GM18519 (cell line): Measurements from ENCODE around the gene ZBTB7C.
"Not testable (repeated sequence)": the region's sequence is repeated elsewhere in the genome, so short reads cannot be mapped to it uniquely, and the experiment has no call there.

Experiments
- ATAC-seq: cut with Tn5 transposase; IDR thresholded peaks from one replicate; pipeline ENCODE4 v1.9.1; 2021; ENCODE audit warnings: mild to moderate bottlenecking, moderate library complexity; ENCODE audit not compliant: unreplicated experiment, low FRiP score

The ZBTB7C gene

DNA sequence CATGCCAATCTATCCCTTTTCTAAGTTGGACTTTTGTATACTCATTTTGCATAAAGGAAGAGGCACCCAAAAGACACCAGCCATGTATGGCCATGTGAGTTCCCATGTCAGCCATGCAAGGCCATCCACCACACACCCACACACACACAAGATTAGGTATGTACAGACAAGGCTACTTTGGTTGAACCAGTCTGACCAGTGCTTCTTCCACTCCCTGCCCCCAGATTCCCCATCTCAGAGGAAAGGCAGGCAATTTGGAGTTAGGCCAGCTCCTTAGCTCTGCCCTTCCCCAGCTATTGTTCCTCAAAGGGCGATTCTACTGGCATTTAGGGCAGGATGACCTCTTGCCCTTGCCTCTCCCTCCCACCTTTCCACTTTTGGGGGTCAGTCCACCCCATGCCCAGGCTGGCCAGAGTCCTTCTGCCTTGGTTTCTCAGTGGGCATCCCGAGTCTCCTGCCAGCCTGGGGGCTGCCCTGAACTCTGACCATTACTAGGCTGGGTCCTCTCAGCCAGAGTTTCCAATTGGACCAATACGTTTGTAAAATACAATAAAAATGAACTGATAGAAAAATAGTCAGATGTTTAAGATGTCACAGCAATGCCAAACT, 101.1 kb downstream of the ZBTB7C start:
- ATAC-seq: no peak

DNA sequence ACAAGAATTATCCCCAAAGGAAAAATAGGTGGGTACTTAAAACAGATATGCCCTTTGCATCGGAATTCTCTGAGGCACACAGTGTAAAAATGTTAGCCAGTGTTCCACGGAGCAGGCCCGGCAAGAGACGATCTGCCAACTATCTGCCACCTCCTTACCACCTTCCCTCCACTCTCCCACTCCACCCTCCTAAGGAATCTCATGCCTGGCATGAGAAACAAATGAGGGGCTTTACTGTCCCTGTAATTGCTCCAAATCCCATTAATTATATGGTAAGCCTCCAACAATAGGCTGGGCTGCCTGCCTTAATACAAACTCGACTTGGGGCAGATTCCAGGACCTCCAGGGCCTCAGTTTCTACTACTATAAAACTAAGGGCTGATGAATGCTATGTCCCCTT, 102.3 kb downstream of the ZBTB7C start:
- no peak for ATAC-seq

DNA sequence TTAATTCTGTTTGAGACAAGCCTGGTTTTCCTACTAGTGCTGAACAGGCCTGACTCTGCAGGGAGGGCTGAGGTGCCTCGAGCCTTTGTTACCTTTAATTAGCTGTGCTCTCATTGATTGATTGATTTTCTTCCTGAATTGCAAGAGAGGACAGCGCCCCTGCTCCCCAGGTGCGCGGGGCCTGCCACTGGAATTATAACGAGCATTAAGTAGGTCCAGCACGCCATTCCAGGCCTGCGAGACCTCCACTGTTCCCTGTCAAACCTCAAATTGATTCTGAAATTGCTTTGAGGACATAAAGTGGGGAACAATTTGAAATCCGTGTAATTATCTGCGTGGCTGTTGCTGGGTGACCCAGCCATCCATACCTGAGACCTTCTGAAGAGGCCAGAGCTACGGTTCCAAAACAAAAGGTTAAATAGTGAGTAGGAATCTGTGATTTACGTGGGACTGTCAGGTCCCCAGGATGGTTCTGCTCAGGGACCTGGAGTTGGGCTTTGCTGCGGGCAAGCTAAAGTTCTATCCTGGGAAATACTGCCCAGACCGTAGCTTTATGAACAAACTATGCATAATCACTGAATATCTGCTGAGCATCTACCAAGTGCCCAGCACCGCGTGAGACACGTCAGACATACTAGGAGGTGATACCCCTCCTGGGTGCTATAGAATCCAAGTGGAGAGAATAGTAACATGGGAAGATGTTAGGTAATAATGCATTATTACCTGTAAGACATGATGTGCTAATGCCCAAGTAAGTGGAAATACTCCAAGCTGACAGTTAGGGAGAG, 104.1 kb downstream of the ZBTB7C start:
- ATAC-seq: no peak

DNA sequence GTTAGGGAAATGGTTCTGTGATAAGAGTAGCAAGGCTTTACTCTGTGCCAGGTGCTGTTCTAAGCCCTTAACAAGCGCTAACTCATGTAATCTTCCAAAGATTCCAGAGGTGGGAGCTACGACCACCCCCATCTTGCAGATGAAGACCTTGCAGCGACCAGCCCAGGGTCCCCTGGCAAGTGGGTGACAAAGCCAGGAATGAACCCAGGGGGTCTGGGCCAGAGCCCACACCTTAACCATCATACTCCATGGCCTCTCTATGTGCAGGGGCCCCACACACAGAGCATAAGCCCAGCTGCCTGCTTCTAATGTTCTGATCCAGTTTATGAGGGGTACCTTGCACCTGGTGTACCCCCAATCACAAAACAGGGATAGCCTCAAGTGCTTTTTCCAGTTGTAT, 105.3 kb downstream of the ZBTB7C start:
- no peak for ATAC-seq

DNA sequence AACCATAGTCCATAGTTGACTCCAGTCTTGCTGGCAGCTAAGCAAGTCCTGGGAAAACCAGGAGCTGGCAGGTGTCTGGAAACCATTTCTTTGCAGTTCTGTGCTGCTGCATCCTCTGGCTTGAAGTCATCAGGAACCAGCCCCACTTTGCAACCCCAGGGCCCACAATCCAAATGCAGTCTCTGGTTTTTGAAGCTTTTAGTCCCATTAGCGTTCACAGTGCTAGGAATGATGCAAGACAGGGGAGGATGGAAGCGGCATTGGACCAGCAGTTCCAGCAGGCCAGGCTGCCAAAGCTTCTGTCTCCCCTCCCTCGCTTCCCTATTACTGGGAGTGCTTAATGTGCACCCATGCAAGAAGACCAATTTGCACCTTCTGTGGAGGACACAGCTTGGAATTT, 106.4 kb downstream of the ZBTB7C start:
- ATAC-seq: no peak

DNA sequence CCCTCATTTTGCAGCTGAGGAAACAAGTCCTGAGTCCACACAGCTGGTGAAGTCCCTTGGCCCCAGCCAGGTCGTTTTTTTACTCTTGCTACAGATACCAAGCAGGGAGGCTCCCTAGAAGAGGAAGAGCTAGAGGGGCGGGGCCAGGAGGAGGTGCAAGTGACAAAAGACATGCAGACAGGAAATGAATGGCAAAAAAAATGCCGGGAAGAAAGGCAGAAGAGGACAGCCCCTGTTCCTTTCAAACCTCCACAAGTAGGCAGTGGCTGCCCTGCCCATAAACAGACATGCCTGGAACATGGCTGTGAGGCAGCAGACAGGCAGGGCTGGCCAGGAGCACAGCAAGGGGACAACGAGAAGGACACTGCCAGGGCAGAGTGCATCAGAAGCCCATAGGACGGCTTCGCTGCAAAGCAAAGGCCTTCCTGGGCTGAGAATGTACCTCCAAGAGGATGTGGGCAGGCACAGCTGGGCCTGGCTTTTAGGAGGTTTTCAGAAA, 108.7 kb downstream of the ZBTB7C start:
- no peak for ATAC-seq

DNA sequence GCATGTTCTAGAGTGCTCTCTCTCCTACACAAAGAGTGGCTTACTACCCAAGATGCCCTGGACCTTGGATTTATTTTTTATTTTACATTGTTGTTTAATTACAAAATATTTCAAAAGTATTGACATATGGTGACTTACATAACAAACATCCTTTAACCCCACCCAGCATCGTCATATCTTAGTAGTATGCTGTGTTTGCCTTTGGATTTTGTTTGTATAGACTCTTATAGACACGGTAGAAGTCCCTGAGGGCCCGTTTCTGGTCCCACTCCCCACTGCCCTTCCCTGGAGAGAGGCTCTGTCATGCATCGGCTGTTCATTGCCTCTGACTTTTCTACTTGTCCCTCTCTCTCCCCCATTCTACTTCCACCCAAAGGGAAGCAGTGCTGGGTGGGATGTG, 112.0 kb downstream of the ZBTB7C start:
- ATAC-seq: no peak

DNA sequence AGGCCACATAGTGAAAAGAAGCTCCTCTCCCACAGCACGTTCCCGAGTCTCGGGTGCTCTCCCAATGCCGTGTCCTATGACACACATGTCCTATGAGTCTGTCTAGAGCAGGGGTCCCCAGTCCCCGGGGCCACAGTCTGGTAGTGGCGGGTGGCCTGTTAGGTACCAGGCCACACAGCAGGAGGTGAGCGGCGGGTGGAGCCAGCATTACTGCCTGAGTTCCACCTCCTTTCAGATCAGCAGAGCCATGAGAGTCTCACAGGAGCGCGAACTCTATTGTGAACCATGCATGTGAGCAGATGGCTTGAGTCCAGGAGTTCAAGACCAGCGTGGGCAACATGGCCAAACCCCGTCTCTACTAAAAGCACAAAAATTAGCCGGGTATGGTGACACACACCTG, 112.6 kb downstream of the ZBTB7C start:
- no peak for ATAC-seq

DNA sequence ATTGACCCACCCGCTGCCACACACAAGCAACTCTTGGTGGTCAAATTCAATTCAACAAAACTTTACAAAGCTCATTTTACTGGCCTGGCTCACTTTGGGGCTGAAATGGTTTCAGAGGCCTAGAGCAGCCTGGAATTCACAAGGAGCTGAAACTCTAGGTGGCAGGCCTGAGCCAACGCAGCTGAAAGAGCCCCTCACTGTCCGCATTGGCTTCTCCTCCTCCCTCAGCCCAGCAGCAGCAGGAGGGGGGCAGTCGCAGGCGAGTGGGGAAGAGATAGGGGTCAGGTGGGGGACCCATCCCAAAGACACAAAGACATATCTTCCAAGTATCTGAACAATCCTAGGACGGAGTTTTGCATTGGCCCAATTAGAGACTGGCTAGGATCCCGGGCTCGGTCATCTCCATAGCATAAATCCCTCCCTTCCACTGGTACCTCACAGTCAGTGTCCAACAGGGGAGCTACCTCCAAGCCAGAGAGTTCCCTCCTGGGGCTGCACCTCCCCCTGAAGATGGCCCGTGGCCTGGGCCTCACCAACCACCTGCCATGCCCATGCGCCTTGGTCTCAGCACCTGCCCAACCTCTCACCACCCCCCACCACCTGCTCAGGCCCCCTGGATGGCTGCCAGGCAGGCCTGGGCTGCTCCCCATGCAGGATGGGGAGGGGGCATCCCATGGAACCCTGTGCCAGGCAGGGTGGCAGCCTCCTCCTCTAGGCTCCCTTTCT, 113.4 kb downstream of the ZBTB7C start:
- ATAC-seq: no peak

DNA sequence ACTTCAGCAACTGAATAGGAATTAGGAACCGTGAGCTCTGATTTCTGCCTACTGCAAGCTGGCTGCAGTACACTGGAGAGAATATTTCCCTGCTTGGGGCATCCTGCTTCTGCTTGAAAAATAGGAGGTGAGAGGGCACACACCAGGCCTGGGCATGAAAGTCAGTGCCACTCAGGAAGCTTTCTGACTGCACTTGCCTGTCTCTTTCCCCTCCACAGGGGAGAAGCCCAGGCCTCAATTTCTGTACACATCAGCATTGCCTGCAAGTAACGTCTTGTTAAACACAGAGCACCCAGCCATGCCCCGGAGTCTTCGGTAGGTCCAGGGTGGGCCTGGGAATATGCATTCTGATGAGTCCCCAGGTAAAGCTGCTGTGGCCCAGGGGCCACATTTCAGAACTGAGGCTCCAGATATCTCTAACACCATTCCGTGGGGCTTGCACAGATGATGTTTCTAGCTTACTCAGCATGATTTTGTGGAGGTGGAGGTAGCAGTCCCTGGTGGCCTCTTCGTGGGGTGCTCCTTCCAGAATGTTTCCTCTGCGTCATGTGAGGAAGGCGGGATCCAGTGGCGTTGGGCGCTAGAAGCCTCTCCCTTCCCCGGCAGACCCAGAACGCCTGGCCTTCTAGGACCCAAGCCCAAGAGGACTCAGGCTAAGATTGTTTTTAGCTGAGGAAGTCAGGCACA, 114.1 kb downstream of the ZBTB7C start:
- no peak for ATAC-seq

DNA sequence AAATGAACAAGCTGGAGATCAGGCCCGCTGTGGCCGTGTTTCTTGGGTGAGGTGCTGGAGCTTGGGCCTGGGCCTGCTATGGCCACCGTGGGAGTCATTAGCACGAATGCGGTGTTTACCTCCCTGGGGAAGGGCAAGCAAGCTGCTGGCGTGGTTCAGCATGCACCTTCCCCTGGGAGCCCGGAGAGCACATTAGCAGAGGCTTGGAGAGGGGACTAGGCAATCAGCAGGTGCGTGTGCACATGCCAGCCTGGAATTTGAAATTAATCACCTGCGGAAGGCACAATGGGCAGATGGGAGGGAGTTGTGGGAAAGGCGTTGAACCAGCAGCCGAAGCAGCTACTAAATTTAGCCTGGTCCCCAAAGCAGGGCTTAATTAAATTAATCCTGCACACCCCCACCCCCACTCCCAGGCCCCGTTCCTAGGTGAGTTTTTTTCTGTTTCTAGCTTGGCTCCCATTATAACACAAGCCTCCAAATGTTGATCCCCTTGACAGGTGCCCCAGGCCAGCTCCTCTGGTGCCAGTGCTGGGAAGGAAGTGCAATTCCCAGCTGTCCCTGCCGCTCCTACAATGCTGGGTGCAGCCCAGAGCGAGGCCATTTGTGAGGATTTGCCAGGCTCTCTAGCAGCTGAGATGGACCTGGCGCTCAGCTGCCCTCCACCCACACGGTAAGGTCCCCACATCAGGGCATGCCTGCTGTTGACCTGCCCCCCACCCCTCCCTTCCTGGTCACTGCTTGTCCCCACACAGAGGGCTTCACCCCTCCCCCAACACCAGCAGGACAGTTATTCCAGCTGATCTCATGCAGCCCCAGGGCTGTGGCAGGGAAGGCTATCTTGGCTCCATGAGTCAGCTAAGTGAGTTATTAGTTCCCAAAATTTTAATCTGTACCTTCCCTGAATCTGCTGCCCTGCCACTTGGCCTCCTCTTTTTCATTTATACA, 115.0 kb downstream of the ZBTB7C start:
- no peak for ATAC-seq

DNA sequence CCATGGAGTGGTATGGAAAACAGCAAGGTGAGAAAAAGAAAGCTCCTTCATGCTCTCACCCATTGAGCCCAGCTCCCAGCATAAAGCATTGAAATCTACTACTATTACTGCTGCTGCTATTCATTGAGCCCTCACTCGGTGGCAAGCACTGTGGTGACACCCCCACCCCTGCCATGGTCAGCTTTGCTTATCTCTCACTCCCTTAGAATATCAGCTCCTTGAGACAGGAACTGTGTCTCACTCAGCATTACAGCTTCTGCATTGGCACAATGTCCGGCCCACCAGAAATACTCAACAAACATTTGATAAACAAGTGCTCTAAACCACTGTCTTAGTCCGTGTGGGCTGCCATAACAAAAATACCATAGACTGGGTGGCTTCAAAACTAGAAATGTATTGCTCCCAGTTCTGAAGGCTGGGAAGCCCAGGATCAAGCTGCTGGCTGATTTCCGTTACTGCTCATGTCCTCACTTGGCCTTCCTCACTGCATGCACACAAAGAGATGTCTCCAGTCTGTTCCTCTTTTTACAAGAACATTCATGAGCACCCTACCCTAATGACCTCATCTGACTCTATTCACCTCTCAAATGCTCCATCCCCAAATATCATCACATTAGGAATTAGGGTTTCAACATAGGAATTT, 116.3 kb downstream of the ZBTB7C start:
- no peak for ATAC-seq

DNA sequence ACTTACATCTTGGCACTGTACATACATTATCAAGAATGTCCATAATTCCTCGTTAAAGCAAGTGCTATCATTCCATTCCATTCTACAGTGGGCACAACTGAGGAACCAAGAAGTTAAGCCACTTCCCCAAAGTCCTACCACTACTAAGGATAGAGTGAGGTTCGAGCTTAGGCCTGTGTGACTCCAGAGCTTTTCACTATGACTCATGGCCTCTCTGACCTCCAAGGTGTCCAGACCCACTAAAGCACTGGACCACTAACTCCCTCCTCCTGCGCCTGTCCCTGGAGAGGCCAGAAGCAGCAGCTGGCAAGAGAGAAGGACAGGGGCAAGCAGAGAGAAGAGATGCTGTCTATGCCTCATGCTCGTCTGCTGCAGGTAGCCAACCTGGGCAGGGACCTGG, 117.0 kb downstream of the ZBTB7C start:
- no peak for ATAC-seq

DNA sequence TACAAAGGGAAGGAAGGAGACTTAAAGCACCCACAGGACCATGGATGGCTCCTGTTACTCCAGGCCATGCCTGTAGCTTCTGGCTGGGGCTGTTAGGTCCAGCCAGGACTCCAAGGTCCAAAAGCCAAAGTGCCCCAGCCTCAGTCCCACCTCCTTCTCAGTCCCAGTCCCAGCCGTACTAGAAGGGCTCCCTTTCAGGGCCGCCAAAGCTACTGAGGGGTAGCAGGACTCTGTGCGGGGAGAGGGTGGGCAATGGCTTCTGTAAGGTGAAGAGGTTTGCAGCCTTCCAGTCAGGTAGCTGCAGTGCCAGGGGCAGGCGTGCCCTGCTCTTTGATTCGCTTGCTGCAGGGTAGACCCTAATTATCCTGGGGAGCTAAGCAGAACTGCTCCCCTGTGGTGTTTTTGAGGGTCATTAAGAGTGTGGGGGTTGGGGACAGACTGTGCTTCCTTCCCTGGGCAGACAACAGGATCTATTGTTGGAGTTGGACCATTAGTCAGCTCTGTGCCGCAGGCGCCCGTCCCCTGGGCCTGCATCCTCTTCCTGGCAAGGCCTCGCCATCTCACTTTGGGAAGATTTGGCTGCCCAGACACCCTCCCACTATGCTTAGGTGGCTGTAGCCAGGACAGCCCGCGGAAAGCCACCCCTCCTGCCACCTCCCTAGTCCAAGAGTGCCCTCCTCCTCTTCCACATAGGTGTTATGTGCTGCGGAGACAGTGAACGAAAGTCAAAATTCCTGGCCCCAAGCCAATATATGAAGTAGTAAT, 118.8 kb downstream of the ZBTB7C start:
- no peak for ATAC-seq

DNA sequence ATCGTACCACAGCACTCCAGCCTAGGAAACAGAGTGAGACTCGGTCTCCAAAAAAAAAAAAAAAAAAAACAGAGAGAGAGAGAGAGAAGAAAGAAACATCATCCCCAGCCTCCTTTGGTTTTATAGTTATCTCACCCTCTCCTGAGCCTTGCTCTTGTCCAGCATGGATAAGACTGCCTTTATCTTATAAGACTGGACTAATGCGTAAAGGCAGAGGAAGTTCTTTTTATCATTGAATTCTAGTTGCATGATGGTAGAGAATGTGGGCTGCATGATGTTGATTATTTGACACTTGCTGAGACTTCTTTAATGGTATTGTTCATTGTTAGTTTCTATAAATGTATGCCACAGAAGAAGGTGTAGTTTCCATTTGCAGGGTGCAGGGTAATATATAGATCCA, 124.4 kb downstream of the ZBTB7C start:
- ATAC-seq: no peak

DNA sequence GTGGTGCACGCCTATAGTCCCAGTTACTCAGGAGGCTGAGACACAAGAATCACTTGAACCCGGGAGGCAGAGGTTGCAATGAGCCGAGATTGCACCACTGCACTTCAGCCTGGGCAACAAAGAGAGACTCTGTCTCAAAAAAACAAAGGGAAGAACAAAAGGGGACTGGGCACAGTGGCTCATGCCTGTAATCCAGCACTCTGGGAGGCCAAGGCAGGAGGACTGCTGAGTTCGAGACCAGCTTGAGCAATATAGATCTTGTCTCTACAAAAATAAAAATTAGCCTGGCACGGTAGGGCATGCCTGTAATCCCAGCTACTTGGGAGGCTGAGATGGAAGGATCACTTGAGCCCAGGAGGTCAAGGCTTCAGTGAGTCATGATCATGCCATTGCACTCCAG, 125.2 kb downstream of the ZBTB7C start:
- ATAC-seq: not testable (repeated sequence)

DNA sequence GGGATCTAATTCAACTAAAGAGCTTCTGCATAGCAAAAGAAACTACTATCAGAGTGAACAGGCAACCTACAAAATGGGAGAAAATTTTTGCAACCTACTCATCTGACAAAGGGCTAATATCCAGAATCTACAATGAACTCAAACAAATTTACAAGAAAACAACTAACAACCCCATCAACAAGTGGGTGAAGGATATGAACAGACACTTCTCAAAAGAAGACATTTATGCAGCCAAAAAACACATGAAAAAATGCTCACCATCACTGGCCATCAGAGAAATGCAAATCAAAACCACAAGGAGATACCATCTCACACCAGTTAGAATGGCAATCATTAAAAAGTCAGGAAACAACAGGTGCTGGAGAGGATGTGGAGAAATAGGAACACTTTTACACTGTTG, 127.7 kb downstream of the ZBTB7C start:
- not testable (repeated sequence) for ATAC-seq

DNA sequence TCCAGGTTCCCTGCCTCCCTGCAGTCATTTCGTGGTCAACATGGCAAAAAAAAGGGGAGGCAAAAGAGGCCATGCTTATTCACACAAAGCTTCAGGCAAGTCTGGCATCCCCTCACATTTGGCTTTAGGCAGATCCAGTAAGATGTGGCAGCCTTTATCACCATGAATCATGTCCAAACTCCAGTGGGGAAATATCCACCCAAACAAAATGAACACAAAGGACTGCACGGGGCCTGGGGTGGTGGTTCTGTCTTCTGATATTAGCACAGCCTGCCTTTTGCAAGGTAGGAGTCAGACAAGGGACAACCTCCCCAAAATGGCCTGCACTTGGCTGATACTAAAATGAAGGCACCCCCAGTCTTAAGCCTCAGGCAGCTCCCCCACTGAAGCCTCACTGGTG, 129.9 kb downstream of the ZBTB7C start:
- ATAC-seq: no peak

DNA sequence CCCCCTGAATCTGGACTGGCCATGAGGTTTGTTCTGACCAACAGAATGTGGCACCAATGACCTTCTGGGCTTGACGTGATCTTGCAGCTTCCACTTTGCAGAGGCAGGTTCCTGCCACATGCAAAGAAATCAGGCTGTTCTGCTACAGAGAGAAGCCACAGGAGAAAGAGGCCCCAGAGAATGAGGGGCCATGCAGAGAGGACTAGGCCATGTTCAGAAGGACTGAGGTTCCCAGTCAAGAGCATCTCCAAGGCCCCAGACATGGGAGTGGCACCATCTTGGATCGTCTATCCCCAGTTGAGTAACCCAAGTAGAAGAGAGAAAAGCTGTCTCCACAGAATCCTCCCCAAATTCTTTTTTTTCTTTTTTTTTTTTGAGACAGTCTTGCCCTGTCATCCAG, 131.1 kb downstream of the ZBTB7C start:
- ATAC-seq: no peak
